Activated CD4-positive, alpha-beta T cell treated with anti-CD3 and anti-CD28 coated beads, Interleukin-2, amount 50 U/mL, for 1 hour (primary cell): ENCODE data around the gene TMPRSS13.

ENCODE experiments used
- DNase-seq: peaks from one replicate; pipeline ENCODE4 v3.0.0-alpha.2; 2020

TMPRSS13 gene

DNA sequence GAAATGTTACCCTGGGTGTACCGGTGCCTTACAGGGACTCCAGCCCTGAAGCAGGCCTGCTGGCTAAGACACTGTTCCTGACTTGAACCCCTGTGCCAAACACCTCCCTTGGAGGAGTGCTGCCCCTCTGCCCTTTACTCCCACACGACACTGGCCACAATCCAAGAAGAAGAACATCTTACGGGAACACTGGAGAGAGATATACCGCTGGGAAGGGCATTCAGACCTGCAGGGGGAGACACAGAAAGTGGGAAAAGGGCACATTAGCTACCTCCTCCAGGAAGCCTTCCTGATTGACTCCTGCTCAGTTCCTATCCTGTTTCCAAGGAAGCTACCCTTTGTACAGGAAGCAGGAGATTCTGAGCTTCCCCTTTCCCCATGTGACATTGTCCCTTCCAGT lies 18.7 kb downstream of the TMPRSS13 start:
- no peak for DNase-seq

DNA sequence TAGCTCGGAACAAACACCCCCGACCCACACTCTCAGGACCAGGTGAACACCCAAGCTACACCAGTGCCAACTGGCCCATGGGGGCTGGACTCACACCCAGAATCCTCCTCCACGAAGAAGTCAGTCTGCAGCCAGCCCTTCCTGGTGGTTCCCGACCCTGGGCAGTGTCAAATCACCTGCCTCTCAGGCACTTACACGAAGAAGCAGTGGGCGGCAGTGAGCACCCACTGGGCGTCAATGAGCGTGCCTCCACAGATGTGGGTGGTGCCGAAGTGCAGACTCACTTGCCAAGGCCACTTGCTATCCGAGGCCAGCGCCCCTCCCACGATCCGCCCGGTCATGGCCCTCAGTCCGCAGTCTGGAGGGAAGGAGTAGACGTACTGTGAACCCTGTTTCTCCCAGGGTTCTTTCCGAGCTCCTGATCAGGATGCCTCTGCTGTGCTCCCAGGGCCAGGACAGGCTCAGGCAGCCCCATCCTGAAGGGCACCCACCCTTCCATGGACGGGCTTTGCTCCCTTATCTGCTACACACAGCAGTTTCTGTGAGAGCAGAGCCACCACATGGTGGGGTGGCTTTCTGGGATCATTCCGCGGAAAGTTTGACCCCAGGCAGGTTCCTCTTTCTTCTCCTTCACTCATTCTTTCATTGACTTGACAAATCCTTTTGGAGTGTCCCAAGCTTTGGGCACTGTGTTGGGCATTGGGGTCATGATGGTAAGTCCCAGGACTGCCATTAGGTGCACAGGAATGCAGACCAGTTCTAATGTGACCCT lies 19.4 kb downstream of the TMPRSS13 start:
- DNase-seq: no peak

DNA sequence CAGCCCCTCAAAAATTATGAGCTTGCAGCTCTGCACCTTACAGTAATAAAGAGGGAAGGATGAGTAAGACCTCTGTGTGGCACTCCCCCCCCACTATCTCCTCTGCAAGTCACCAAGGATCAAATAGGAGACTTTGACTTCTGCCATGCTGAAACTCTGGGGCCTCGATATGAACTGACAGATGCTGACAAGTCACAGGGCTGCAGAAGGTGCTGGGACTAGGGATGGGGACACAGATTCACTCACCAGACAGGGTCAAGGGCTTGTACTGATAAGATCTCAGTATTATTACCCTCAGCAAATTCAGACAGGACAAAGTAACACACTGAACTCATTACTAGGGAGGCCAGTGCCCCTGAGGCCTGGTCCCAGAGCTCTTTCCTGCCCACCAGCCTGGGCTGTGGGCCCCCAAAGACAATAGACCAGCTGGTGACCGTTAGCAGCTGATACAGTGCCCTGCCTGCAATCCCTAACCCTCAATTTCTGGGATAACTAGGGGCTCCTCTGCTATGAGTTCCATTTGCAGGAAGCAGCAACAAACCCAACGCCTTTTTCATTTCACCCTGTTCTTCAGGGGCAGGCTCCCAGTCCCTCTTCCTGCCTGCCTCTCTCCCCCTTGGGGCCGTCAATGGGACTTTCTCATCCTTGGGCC lies 20.1 kb downstream of the TMPRSS13 start:
- no peak for DNase-seq

DNA sequence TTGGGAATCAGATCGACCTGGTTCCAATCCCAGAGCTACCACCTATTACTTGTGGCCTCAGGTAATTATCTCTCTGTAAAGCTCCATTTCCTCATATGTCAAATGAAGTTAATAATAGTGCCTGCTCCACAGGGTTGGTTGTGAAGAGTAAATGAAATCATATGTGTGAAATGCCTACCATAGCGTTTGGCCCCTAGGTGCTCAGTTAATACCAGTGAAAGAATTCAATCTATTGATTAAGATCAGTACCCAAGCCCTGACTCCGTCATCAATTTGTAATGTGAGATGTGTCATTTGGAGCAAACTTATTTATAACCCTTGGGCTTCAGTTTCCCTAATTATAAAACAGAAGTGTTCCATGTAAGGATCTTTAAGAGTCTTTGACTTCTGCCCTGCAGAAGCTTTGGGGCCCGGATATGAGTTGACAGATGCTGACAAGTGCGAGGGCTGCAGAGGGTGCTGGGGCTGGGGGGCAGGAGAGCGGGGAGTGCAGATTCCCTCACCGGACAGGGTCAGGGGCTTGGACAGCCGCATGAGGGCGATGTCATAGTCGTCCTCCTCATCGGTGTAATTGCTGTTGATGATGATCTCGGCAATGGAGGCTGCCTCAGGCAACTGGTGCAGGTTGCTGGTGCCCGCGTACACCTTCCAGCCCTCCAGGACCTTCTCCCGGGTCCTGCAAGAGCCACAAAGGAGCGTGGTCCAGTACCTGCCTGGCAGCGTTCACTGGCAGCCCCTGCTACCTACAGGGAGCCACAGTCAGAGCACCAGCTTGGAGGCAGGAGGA lies 20.9 kb downstream of the TMPRSS13 start:
- DNase-seq: no peak

DNA sequence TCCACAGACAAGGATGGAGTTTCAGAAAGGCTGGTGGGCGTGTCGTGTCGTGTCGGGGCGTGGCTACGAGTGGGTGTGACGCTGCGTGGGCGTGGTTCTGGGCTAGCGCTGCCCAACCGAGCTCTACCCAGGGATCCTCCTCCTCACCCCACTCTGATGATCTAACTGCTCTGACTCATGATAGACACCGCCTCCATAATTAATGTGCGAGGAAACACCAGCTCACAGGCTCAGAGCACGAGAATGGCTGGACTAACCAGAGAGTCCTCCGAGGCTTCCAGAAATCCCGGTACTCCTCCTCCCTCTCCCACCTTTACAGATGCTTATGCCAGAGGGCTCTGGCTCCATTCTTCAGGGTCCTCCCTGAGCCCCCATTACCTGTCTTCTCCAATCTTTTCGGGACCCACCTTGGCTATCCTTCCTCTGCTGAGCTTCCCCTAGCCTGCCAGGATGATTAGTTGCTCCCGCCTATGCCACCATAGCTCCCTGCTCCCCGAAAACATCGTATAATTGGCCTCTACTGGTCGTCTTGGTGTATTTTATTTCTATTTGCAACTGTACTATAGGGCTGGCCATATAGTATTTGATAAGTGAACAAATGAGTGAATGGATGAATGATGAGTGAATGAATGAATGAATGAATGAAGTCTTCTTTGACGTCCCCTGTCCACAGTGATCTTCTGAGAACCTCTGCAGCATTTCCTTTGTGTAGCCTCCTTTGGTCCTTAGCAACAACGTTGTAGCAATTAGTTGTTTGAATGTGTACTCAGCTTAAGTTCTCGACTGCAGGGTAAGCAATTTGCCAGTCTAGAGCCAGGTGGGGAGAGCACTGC lies 21.7 kb downstream of the TMPRSS13 start:
- peak; percentile 46 for DNase-seq

DNA sequence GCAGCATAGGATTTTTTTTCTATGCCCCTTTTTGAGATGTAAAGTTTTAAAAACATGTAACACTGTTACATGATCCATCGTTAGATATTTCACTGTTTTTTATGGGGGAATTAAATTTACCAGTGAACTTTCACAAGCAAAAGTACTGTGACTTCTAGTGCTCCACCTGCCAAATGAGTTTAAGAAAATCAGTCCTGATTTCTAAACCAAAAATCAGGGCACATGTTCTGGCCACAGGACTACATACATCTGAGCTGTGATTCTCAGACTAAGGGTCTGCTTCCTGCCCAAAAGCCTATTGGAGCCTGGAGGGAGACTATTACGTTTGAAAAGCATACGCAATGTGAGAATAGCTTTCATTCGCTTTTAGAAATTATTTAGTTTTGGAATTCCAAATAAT lies 22.5 kb downstream of the TMPRSS13 start:
- no peak for DNase-seq

DNA sequence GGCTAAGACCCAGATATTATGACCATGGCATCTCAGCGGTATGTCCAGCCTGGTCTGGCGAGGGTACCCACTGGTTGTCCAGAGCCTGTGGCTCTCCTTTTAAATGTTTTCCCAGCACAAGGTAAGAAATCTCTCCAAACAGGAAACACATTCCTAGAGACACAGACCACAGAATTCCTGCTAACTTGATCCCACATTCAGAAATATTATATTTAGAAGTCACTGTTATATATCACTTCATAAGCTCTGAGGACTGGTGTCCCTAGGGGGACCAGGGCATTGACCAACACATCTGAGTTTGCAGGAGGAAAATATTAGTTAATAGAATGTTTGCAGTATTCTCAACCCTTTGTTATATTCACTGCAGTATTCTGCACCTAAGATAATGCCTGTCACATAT lies 23.1 kb downstream of the TMPRSS13 start:
- DNase-seq: no peak

DNA sequence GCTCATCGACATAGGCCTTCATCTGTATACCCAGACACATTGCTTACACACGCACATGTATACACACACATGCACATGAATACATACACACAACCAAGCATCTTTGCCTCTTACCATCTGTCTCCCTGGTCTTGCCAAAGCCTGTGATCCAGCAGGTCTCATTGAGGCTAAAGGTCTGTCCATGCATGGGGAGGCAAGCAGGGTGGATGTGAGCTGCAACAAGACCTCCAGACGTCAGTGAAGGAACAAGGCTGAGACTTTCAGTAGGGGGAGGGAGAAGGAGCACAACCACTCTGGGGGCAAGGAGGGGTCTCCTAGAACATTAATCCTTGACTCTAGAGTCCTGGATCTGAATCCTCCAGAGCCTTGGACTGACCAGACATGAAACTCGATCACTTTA lies 23.7 kb downstream of the TMPRSS13 start:
- no peak for DNase-seq

DNA sequence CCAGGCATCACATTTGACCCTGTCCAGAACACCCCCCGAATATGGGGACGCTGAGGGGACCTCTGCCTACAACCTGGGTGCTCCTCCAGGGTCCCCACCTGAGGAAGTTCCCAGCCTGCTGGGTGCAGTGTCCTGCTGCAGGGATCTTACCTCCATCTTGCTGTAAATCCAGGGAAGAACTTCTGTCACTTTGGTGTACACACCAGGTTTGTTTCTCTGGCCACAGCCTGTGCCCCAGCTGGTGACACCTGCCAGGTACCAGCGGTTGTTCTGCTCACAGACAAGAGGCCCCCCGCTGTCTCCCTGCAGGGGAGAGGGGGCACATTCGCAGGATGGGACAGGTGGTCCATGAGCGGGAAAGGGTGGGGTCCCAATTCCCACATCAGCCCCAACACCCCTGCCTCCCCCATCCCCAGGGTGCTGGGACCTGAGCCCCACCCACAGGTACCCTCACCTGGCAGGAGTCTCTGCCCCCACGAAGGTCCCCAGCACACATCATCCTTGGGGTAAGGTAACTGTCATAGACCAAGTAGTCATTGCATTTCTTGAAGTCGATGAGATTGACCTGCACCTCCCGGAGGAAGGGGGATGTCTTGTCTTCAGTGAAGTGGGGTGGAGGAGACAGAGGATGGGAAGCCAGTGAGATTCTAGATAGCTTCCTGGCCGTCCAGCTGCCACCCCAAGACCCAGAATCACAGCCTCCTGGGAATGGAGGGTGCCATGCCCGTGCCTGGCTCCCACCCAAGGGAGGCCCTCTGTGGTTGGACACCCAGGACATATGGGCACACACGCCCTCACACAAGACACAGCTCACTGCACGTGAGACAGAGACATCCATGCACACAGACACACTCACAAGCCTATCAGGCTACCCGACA lies 25.5 kb downstream of the TMPRSS13 start:
- DNase-seq: no peak

DNA sequence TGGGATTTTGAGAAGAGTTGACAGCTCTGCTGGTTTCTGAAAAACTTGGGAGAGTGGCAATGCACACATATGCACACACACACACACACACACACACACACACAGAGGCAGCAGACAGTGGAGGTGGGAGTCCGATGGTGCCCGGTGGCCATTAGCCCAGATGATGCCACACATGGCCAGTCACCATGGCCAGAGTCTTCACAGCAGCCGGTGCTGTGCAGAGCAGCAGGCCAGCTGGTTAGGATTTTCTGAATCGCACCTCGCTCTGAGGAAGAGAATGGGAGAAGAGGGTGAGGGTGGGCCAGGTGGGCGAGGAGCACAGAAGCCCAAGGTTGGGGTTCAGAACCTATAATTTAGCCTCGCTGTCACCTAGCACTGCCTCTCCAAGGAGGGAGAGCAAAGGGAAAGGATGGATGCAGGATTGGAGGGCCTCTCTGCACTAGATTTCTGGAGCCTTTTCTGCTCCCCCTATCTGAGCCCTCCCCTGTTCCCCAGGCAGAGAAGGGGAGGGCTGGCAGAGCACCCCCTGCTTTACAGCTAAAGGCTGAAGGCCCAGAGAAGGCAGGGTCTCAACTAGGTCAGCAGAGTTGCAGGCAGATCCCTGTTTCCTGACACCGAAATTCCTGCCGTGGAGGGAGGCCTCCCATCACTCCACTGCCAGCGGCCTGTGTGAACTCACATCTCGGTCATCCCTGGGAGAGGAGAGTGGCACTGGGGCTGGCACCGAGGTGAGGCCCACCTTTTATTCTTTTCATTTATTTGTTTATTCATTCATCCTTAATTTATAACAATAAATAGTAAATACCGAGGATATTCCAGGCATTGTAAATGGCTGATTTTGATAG lies 27.0 kb downstream of the TMPRSS13 start:
- no peak for DNase-seq

DNA sequence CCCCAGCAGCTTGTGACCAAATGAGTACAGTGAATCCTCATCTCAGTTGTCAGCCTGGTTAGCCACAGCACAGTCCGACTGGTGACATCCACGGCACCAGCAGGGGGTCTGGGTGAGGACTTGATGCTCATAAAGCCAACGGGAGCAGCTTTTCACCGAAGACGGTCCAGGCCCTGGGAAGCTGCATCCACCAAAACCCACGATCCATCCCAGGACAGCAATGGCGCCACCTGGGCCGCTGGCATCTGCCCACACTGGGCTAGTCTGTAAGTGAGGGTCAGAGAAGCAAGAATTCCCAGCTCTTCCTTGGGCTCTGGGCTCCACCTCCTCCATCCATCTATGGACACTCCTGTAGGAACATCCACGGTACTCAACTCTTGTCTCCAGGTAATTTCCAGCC lies 27.6 kb downstream of the TMPRSS13 start:
- no peak for DNase-seq

DNA sequence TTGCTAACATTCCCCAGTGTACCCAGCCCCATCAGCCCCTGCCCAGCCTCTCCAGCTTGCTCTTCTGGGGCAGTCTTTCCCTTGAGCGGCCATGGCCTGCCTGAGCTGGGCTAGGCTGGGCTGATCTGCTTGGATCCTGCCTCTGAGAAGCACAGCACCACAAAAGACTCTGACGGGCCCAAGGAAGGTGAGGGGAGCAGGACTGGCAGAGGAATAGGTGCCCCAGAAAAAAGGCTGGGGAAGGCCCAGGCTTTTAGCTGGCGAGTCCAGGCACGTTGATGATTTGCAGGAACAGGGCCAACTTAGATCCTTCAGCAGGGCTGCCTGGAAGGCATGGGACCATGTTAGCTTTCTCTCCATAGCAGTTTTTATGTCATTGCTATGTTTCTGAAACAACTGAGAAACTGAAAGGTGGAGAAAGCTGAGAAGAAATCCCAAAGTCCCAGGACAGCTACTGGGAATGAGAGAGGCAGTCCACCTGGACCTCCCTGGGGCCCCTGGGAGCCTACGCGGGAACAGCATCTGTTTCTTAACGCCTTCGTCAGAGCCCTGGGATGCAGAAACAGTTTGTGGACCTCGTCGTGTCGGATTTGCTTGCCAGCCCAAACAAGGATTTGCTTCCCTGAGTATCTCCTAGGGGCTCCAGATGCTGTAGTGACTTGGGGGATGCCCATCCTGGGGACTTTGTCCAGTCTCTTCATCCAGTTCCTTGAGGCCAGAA lies 28.3 kb downstream of the TMPRSS13 start:
- DNase-seq: no peak

DNA sequence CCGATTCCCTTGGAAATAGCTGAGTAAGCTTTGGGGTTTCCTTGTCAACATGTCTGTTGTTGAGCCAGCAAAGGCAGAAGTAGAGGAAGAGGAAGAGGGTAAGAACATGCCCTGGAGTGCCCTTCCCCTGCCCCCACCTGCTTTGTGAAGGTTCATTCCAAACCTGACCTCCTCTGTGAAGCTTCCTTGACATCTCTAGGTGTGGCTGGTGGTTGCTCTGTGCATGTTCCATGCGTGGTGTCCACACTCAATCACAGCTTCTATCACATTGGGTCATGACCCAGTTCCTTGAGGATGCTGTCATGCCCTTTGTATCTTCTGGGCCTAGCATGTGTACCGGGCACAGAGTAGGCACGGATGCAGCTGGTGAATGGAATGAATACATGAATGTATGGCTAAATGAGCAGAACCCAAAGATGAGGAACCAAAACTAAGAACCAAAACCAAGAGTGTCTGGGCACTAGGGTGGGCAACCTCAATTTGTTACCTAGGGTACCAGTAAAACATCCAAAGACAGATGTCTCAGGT lies 29.0 kb downstream of the TMPRSS13 start:
- no peak for DNase-seq

DNA sequence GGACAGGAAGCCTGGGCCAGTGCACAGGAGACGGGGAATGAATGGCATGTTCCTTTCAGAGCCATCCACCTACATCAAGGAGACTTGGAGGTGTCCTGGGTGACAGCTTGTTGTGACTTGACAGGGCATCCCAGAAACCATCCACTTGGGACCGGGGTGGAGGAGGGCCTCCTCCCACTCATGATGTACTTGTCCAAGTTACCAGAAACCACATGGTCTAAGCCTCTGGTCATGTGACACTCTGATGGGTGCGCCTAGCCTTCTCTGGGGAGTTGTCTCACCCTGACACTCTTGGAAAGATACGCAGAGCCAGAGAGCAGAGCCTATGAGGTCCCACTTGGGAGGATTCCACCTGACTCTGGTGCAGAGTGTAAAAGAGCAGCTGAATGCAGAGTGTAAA lies 31.1 kb downstream of the TMPRSS13 start:
- DNase-seq: no peak

DNA sequence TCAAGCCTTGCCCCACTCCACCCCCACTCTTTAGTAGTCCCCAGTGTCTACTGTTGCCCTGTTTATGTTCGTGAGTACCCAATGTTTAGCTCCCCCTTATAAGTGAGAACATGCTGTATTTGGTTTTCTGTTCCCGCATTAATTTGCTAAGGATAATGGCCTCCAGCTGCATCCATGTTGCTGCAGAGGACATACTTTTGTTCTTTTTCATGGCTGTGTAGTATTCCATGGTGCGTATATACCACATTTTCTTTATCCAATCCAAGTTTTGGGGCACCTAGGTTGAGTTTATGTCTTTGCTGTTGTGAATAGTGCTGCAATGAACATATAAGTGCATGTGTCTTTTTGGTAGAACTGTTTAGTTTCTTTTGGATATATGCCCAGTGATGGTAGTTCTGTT lies 36.6 kb downstream of the TMPRSS13 start:
- DNase-seq: no peak

DNA sequence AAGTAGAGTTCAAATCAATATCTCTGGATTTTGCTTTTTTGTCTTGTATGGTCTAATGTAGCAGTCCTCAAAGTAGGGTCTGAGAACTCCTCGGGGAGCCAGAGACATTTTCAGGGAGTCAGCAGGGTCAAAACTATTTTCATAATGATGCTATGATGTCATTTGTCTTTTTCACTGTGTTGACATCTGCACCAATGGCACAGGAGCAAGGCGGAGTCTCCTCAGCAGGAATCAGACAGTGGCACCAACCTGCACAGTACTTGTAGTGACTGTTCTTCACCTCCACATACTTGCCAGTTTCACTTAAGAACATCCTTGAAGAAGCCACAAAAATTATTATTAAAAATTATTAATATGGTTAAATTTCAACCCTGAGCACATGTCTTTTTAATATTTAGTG lies 37.8 kb downstream of the TMPRSS13 start:
- DNase-seq: no peak

DNA sequence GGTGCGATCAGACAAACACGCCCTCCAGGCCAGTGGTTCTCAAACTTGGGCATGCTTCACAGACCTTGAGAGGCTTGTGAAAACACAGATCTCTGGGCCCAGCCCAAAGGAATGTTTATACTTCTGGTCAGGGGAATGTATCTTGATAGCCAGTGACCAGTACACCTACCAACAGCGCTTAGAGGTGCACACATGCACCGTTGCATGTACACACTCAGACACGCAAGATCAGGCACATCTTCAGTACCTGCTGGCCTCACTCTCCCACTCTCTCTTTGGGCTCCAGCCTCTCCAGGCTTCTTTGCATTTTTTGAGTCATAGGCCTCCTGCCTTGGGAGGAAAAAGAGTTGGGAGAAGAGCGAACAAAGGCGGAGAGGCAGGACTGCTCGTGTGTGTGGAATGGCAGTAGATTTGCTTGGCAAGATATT lies 41.0 kb downstream of the TMPRSS13 start:
- no peak for DNase-seq

DNA sequence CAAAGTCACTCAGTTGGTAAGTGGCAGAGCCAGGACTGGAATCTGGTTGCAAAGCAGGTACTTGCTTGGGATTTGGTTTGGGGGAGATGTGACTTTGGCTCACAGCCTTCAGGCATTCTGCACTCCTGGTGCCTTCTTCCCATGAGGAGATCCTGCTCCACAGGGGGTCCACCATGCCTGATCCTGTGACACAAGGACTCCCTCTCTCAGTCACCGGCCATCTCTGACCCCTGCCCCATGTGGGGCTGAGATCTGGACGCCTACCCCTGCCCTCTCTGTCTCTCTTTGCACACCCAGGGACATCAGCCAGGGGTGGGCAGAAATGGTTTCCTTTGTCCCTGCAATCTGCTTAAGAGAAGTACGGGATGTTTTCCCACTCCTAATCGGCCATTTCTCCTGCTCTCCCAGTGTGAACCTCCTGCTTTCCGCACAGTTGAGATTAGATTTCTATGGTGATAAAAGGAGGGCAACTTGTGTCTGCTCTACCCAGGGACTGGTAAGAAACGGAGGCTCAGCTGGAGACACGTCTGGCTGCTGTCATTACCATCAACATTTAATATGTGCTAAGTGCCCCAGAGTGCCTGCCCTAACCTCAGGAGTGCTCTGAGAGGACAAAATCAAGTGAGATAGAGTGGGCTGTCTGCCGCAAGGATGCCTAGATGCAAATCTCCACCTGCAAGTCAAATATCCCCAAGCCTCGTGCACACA lies 41.6 kb downstream of the TMPRSS13 start:
- DNase-seq: no peak

DNA sequence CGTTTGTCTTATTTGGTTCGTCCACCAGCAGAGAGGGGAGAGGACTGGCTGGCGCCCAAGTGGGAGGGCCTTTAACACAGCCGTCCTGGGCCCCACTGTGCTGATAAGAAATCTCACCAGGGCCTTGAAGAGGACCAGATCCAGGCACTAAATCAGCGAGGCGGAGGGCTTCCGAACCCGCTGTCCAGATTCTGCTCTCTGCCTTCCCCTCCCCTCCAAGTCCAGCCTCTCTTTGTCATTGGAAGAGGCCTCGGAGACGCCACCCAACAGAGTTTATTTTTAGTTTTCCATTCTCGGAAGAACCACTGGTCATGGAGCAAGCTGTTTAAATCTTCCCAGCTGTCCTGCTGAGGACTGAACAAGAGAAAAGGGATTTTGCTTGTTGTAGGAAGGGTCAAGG lies 43.4 kb downstream of the TMPRSS13 start:
- no peak for DNase-seq
